GDM1 (cell line): ENCODE data around the gene CYP1B1.
"Not testable (repeated sequence)": the region's sequence is repeated elsewhere in the genome, so short reads cannot be mapped to it uniquely, and the experiment has no call there.

Source experiments
- DNase-seq: peaks from one replicate; lab custom pipeline; 2025; lab: John Stamatoyannopoulos, UW

The CYP1B1 gene

DNA sequence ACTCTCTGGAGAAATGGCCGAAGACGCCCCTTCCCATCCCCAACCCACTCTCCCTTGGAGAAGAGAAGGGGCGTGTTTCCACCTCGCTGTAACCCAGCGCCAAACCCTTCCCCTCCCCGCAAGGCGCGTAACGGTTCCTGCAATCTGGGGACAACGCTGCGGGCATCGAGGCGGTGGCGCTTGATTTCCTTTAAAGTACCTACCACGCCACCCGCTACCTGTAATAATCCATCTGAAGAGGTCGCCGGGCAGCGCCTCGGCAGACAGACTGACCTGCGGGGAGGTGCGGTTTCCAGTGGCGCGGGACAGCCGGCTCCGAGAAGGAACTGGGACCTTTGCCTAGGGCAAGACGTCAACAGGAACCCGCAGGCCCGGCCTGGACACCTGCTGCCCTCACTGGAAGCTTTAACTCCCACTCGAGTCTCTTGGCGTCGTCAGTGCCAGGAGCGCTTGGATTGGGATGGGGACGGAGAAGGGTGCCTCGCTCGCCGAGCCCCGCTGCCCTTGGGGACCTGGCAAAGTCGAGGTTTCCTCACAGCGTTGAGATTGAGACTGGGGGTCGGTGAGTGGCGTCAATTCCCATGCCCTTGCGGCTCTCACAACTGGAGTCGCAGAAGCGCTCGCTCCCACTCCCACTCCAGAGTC is at the start of gene CYP1B1:
Gene CYP1B1 (minus strand): TSS at position 645 of the 645 bp plus-strand sequence. CDS start 763 bp downstream, outside the sequence.
- DNase-seq = no peak

- DNase-seq = no peak
These were observed 49.1 kb upstream of the CYP1B1 start for GRCh38 chr2:38125007-38125406.

DNA sequence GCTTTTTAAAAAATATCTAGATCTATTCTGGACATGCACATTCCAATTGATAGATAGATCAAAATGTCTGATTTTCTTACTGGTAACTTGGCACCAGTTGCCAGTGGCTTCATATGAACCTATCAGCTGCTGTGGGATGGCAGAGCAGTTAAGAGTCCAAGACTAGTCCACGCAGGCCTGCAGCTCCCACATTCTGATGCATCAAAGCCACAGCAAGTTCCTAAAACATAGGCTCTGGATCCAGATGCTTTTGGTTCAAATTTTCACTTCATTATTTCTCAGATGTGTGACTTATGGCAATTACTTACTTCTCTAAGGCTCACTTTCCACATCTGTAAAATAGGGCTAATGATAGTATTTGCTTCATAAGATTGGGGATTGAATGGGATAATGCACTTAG is 48.0 kb upstream of the CYP1B1 start:
- DNase-seq = no peak

DNA sequence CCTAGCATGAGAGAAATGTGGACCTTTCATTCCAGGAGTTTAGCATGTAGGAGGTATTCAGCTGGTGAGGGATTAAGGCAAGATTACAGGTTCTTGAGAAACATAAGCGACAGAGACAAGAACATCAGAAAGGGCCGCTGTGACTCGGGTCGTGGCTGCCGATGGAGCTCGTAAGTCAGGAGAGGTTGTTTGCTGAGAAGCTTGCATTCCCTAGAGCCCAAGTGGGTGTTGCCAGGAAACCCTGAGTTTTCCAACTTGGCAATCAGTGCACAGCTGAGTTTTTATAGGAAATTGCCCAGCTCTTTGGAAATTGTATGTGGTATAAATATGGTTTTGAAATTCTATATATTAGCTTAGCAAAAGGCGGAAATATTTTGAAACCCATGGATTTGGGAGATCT is 46.4 kb upstream of the CYP1B1 start:
- DNase-seq = no peak

- no peak for DNase-seq
These were observed 45.5 kb upstream of the CYP1B1 start for GRCh38 chr2:38121481-38121880.

GRCh38 chr2:38120829-38121228 is 44.9 kb upstream of the CYP1B1 start:
- DNase-seq = no peak

- no peak for DNase-seq
These were observed 44.3 kb upstream of the CYP1B1 start for GRCh38 chr2:38120264-38120592.

DNA sequence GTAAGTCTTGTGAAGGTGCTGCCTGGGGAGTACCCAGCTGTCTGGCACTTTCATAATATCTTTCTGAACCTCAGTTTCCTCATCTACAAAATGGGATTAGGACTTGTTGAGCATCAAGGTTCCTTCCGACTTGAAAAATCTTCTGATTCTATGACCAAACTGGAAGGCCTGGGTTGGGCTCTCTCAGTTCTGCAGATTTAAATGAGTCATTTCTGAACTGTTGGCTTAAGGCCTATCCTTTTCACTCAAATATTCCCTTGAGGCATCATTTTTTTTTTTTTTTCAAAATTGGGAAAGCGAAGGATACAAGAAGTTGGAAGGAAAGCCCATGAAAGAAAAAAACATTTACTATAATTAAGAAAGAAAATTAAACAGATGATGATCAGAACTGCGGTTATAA is 40.8 kb upstream of the CYP1B1 start:
- no peak for DNase-seq

DNA sequence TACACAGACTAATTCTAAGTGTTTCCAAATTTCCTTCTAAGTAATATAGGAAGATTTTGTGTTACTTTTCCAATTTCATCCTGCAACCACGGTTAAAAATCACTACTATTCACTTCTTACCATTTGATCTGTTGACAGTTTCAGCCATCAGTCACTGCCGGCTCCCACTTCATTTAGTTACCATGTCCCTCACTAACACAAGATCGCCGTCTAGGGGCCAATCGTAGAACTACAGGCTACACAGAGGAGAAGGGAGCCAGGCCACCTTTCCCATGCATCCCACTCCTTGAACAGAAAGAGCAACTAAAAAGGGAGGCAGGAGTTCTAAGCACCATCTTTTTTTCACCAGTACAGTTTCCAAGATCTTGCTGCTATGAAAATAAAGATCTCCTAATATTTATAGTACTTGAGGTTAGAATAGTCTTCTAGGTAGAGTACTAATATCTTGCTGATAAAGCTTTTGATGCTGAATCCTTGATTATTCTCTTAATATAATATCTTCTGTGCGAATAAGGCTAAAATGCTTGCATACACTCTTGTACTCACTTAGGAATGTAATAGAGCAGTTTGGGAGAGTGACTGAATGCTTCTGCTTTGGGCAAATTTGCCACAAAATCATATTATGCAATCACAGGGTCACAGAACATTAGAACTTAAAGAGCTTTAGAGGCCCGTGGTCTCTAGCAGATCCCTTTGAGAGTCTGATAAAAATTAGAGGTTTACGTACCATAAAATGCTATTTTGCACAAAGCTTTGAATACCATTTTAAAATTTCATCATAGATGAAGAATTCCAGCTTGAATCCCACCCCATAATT is 39.5 kb upstream of the CYP1B1 start:
- peak; percentile 21 for DNase-seq

- DNase-seq = no peak
These were observed 38.2 kb upstream of the CYP1B1 start for GRCh38 chr2:38113981-38114708.

DNA sequence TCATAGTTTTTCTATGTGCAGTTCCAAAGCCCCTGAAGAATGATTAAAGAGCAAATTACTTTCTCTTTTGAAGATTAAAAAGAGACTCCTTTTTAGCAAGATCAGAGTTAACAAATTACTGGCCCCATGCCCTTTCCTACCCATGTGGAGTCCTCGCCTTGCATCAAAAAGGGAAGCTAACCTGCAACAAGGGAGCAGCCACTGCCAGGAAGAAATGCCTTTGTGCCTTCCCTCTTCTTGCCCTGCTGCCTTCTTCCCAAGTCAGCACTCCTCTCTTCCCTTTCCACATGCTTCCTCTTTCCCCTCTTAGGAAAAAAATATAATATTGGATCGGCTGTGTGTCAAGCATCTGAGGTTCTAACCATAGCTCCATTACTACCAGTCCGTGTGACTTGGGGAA is 37.1 kb upstream of the CYP1B1 start:
- DNase-seq = no peak

DNA sequence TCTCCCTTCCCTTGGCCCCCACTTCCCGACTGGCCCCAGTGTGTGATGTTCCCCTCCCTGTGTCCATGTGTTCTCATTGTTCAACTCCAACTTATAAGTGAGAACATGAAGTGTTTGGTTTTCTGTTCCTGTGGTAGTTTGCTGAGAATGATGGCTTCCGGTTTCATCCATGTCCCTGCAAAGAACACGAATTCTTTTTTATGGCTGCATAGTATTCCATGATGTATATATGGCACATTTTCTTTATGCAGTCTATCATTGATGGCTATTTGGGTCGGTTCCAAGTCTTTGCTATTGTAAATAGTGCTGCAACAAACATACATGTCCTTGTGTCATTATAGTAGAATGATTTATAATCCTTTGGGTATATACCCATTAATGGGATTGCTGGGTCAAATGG is 35.4 kb upstream of the CYP1B1 start:
- not testable (repeated sequence) for DNase-seq

DNA sequence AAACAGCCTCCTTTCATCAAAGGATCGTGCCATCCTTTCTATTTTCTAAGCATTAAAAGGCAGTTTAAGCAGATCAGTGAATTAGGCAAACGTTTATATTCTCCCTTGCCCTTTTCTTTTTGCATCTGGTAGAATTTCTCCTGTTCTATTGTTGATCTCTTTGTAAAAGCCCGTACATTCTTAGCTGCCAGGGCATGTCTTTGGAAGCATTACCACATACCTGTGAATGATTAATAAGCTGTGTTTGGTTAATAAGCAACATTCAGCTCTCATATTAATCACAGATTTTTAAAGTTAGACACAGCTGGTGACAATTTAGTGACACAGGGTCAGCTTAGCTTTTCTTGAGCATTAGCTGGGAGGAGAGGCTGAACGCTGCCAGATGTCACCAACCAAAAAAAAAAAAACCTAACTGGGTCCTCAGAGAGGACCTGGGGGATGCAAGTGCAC is 33.8 kb upstream of the CYP1B1 start:
- no peak for DNase-seq

- DNase-seq = no peak
These were observed 33.2 kb upstream of the CYP1B1 start for GRCh38 chr2:38108907-38109731.

GRCh38 chr2:38107738-38108410 is 31.9 kb upstream of the CYP1B1 start:
- no peak for DNase-seq

DNA sequence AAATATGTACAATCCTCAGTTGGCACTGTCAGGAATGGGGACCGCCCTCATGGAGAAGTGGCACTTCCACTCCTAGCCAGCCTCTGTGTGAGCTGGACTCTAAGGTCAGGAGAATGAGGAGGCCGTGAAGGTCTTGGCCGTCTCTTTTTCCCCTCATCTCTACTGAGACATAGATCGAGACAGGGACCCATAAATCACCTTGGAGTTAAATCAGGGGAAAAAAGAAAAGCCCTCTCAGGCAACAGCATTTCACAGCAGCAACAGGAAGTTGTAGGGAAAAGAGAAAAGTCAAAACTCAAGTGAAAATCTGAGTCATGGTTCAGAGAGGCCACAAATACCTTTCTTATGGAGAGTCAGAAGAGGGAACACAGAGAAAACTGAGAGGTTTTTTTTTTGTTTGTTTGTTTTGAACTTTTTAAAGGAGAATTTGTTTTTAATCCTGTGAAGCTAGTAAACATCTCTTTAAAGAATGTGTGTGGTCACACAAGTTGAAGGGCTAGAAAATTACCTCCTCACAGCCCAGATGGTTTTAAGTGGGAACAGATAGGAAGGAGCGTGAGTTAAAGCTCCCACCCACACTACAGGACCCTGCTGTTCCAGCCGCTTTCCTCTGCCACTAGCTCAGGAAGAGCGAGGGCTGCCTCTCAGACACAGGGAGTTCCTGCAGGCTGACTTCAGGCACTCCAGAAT is 30.6 kb upstream of the CYP1B1 start:
- DNase-seq = no peak

DNA sequence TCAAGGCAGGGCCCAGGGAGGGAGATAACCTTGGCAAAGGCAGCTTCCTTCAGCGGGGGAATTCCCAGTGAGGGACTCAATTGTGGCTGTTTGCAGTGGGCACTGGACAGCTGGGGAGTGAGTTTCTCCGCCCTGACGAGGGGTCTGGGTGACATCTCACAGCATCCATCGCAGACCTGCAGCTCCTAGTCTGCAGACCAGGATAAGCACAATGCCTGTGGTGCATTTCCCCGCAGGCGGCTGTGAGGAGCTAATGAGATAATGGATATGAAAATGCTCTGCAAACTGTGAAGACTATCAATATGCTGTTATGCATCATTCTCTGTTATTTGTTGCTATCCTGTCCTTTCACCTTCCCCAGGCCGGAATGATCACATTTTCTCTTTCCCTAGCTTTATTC is 30.0 kb upstream of the CYP1B1 start:
- no peak for DNase-seq

DNA sequence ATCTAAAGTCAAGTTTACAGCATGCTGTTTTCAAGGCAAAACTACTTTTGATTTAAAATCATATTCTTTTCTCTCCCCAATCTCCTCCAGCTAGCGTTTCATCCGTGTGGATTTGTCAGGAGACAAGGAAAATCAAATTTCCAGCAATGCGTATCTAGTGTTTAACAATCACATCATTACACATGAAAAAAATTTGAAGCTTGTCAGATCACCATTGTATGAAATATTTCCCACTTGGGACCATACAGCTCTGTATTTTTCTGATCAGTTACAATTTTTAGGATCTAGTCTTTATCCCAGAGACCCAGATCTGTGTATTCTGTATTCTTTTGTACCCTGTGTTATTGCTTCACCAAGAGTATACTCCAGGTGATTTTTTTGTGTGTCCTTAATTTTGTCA is 28.6 kb upstream of the CYP1B1 start:
- no peak for DNase-seq

DNA sequence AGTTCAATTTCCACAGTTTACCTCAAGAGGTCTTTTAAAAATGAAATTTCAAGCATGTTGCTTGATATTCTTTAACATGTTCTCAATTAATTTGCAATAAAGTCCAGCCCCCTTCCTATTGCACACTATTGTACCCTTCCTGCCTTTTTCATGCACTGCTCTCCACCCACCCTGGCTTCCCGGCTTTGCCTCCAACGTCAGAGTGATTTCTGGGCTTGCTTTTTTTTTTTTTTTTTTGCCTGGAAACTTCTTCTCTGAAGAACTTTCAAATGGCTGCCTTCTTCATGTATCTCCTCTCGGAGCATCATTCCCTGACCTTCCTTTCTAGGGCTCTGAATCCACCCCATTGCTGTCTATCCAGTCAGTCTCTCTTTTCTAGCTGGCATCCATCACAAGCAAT is 24.4 kb upstream of the CYP1B1 start:
- no peak for DNase-seq

DNA sequence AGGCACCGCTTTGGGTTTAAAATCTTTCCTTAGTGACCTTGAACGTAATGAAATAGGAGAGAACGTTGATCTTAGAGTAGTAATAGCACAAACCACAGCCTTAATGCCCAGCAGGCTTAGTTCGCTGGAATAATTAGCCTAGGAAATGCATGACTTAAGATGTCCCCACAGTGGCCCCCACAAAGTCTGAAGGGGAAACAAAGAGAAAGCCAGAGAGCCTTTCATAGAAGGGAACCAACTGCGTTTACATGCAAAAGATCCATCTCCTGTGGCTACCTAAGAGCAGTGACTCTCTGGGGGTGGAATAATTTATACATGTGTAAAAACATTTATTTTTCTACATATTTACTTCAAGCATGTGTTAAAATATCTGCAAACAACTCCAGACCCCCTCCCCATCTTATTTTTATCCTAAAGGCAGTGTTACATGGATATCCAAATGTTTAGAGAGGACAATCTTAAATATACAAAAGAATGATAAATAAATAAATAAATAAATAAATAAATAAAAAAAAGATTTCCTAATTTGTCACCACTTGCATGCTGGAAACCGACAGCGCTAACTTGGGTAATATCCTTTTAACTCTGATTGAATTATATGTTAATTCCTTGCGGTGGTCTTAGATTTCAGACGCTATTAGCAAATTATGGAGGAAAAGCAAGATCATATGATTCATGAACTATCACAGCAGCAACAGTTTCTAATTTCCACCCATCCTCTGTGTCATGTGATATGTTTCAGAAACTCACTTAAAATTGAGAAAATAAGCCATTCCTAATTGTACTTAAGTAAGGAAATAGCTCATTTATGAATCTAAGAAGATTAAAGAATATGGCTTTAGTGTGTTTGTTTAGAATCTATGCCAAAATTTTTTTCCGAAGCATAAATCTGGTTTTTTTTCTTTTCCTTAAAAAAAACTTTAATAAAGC is 23.4 kb upstream of the CYP1B1 start:
- DNase-seq = no peak
